ENCODE results near the gene DNAI7.

DNA sequence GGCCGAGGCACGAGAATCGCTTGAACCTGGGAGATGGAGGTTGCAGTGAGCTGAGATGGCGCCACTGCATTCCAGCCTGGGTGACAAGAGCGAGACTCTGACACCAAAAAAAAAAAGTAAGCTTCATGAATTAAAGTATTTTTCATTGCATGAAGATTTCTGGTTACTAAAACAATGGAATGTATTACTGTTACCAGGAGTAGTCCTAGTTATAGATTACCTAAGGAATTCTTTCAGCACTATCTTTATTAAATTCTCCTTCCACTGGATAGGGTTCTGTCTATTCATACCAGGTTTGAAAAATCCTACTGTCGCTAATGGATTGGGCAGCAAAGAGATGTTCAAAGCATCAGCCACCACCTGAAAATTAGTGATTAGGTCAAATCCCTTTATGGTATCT is 12.5 kb upstream of the DNAI7 start:
- TF ChIP-seq POLR2A (IDR thresholded peaks at IDR 0.05) (no peak), EP300 (IDR thresholded peaks at IDR 0.05) (no peak)
- TF ChIP-seq, protein P1, sequence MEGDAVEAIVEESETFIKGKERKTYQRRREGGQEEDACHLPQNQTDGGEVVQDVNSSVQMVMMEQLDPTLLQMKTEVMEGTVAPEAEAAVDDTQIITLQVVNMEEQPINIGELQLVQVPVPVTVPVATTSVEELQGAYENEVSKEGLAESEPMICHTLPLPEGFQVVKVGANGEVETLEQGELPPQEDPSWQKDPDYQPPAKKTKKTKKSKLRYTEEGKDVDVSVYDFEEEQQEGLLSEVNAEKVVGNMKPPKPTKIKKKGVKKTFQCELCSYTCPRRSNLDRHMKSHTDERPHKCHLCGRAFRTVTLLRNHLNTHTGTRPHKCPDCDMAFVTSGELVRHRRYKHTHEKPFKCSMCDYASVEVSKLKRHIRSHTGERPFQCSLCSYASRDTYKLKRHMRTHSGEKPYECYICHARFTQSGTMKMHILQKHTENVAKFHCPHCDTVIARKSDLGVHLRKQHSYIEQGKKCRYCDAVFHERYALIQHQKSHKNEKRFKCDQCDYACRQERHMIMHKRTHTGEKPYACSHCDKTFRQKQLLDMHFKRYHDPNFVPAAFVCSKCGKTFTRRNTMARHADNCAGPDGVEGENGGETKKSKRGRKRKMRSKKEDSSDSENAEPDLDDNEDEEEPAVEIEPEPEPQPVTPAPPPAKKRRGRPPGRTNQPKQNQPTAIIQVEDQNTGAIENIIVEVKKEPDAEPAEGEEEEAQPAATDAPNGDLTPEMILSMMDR (IDR thresholded peaks at IDR 0.05) = no peak
